Measurements from ENCODE around the gene CBFB. TPM values are rescaled to one million over a fixed set of nuclear protein-coding genes. Genes with fewer than 3 reads are reported as not detected.
A peak's percentile ranks its signal among the peaks of the same experiment; 100 is the strongest.

The CBFB gene
- total RNA-seq, 1 donor from 2014 or later, result 86.6 TPM

DNA sequence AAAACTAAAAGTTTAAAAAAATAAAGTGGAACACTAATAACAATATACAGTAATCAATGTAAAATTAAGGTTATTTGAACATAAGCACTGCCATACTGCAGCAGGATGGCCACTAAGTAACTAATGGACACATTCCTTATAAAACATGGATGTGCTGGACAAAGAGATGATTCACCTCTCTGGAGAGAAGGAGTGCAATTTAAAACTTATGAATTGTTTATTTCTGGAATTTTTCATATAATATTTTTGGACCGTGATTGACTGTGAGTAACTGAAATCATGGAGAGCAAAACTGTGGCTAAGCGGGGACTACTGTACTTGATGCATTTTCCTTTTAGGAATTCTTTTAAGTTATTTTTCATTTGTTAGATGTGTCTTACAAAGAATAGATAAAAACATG lies 21.8 kb downstream of the CBFB start:
- H3K9me3 Mint-ChIP-seq (ENCODE audit: low read depth), result no peaks in the 10 kb centered on the region
- no peak overlapping the region for H3K4me3 Mint-ChIP-seq (ENCODE audit: low read depth)
- H3K4me1 Mint-ChIP-seq (ENCODE audit: low read depth), result no peaks in the 10 kb centered on the region
- H3K27me3 Mint-ChIP-seq, result no peaks in the 10 kb centered on the region
- TF ChIP-seq CTCF (IDR thresholded peaks at IDR 0.05; ENCODE audit: unreplicated experiment), result no peak
- H3K27ac Mint-ChIP-seq, result no peak overlapping the region
- no peak for DNase-seq (ENCODE audit: low spot score, unreplicated experiment)
- peaks cover 7% of the 10 kb centered on the region for H3K36me3 Mint-ChIP-seq (ENCODE audit: insufficient read depth)

DNA sequence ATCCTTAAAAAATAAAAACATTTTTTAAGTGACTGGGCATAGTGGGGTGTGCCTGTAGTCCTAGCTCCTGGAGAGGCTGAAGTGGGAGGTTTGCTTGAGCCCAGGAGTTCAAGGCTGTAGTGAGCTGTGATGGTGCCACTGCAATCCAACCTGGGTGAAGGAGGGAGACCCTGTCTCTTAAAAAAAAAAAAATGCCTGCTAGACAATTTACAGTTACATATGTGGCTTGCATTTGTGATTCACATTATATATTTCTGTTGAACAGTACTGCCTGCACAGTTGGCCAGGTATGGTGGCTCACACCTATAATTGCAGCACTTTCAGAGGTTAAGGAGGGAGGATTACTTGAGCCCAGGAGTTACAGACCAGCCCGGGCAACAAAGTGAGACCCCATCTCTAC lies 23.4 kb downstream of the CBFB start:
- H3K36me3 Mint-ChIP-seq (ENCODE audit: insufficient read depth), result peaks cover 9% of the 10 kb centered on the region
- DNase-seq (ENCODE audit: low spot score, unreplicated experiment), result no peak
- no peak overlapping the region for H3K27ac Mint-ChIP-seq
- no peak overlapping the region for H3K4me3 Mint-ChIP-seq (ENCODE audit: low read depth)
- H3K4me1 Mint-ChIP-seq (ENCODE audit: low read depth), result peaks cover 5% of the 10 kb centered on the region
- no peak for TF ChIP-seq CTCF (IDR thresholded peaks at IDR 0.05; ENCODE audit: unreplicated experiment)
- H3K9me3 Mint-ChIP-seq (ENCODE audit: low read depth), result no peaks in the 10 kb centered on the region
- no peaks in the 10 kb centered on the region for H3K27me3 Mint-ChIP-seq

- H3K36me3 Mint-ChIP-seq (ENCODE audit: insufficient read depth), result peaks cover 9% of the 10 kb centered on the region
- H3K4me1 Mint-ChIP-seq (ENCODE audit: low read depth), result peaks cover 17% of the 10 kb centered on the region
- H3K27ac Mint-ChIP-seq, result peak overlapping the region; percentile 29
- H3K9me3 Mint-ChIP-seq (ENCODE audit: low read depth), result no peaks in the 10 kb centered on the region
- no peak for DNase-seq (ENCODE audit: low spot score, unreplicated experiment)
- H3K4me3 Mint-ChIP-seq (ENCODE audit: low read depth), result no peak overlapping the region
- TF ChIP-seq CTCF (IDR thresholded peaks at IDR 0.05; ENCODE audit: unreplicated experiment), result no peak
- no peaks in the 10 kb centered on the region for H3K27me3 Mint-ChIP-seq
These were observed 24.9 kb downstream of the CBFB start for GRCh38 chr16:67053767-67054334.

DNA sequence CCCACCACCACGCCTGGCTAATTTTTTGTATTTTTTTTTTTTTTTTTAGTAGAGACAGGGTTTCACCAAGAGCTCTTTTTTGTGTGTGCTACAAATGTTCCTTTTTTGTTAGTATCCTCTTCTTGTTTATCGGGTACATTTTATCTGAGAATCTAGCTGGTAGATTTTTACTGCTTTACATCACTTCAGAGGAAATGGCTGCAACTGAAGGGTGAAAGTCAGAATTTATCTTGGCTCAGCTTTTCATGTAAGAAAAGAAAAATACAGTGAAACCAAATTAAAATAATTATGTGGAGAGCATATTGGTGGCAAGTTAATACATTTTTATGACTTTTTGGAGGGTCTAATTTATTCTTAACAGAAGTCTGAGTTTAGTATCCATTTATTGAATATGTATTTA lies 26.0 kb downstream of the CBFB start:
- Mint-ChIP-seq H3K9me3 (ENCODE audit: low read depth) (no peaks in the 10 kb centered on the region), H3K27ac (no peak overlapping the region), H3K4me1 (ENCODE audit: low read depth) (peaks cover 20% of the 10 kb centered on the region), H3K36me3 (ENCODE audit: insufficient read depth) (peaks cover 9% of the 10 kb centered on the region), H3K27me3 (no peaks in the 10 kb centered on the region), H3K4me3 (ENCODE audit: low read depth) (no peak overlapping the region)
- no peak for TF ChIP-seq CTCF (IDR thresholded peaks at IDR 0.05; ENCODE audit: unreplicated experiment)
- DNase-seq (ENCODE audit: low spot score, unreplicated experiment), result no peak

DNA sequence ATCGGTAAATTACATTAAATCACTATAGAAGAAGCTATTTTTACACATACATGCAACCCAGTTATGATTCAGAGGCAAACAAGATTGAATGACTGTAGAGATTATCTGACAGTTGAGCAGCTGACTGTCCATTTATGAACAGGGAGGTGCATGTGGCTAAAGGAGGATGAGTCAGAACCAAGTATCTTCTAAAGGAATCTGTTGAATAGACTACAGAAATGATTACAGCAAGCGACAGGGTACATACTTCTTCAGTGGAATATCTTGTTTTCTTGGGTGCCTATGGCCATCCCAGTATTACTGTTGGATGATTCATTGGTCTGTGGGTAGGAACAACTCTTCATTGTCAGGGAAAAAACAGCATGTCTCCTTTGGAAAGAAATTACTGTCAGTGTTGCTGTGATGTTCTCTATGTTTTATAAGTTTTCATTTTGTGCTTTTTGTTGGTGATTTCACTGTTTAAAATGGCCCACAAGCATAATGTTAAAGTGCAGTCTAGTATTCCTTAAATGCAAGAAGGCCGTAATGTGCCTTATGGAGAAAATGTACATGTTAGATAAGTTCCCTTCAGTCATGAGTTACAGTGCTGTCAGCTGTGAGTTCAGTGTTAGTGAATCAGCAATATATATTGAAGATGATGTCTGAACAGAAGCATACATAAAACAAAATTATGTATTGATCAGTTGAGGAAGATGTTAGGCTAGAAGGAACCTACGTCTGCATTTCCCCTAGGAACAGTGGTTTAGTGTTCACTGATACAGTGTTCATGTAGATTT lies 27.0 kb downstream of the CBFB start:
- DNase-seq (ENCODE audit: low spot score, unreplicated experiment), result no peak
- no peak overlapping the region for H3K27ac Mint-ChIP-seq
- no peaks in the 10 kb centered on the region for H3K27me3 Mint-ChIP-seq
- TF ChIP-seq CTCF (IDR thresholded peaks at IDR 0.05; ENCODE audit: unreplicated experiment), result no peak
- no peak overlapping the region for H3K4me3 Mint-ChIP-seq (ENCODE audit: low read depth)
- H3K9me3 Mint-ChIP-seq (ENCODE audit: low read depth), result no peaks in the 10 kb centered on the region
- peaks cover 20% of the 10 kb centered on the region for H3K4me1 Mint-ChIP-seq (ENCODE audit: low read depth)
- peaks cover 12% of the 10 kb centered on the region for H3K36me3 Mint-ChIP-seq (ENCODE audit: insufficient read depth)
